Ascending aorta (tissue), 2 donors: Measurements from ENCODE around the gene LAMTOR4. TPM values are rescaled to one million over a fixed set of nuclear protein-coding genes. Genes with fewer than 3 reads are reported as not detected.

Source experiments
- DNase-seq, 2 donors: peaks; one replicate each; pipeline ENCODE4 v3.0.0-alpha.2; 2019; ENCODE audit warnings: low spot score in 2 of 2
- H3K27ac ChIP-seq, 2 donors: fragments of 200-600 bp; sonication (generic); one replicate each; pipeline ENCODE4 v1.5.1; 2016 to 2017; ENCODE audit warnings: mild to moderate bottlenecking in 1 of 2
- H3K27me3 ChIP-seq: fragments of 200-600 bp; sonication (generic); one replicate; pipeline ENCODE4 v1.5.1; 2017
- H3K36me3 ChIP-seq, 2 donors: fragments of 200-600 bp; sonication (generic); one replicate each; pipeline ENCODE4 v1.5.1; 2016
- H3K4me1 ChIP-seq, 2 donors: fragments of 200-600 bp; sonication (generic); one replicate each; pipeline ENCODE4 v1.5.1; 2016 to 2017; ENCODE audit warnings: mild to moderate bottlenecking in 1 of 2
- H3K4me3 ChIP-seq, 2 donors: fragments of 200-600 bp; sonication (generic); one replicate each; pipeline ENCODE4 v1.5.1; 2016 to 2017; ENCODE audit warnings: mild to moderate bottlenecking in 1 of 2
- H3K9me3 ChIP-seq, 2 donors: fragments of 200-600 bp; sonication (generic); one replicate each; pipeline ENCODE4 v1.5.1; 2016
- CTCF ChIP-seq, 3 experiments: fragments of 200-600 bp in 2 of 3; fragments of 450-650 bp in 1 of 3; sonication (generic) in 2 of 3; IDR thresholded peaks; one replicate each; pipeline ENCODE4 v1.5.1; 2016 to 2019; ENCODE audit warnings: antibody characterized with exemption in 3 of 3, mild to moderate bottlenecking in 1 of 3, moderate library complexity in 1 of 3
- intact Hi-C: fragments of 100-400 bp; cut with DNase I; formaldehyde crosslinking; loops from one replicate; pipeline ENCODE4 v1.15.1; 2023
- total RNA-seq: library from RNA; depleted of rRNA; stranded (reverse); fragments of >200 nt; gene quantifications from one replicate; pipeline ENCODE4 v1.1.0, GENCODE V29; 2016

Gene LAMTOR4
- total RNA-seq, 1 donor from 2014 or later = 131 TPM

- no peak for TF ChIP-seq CTCF (IDR thresholded peaks at IDR 0.05)
- no peaks in the 10 kb centered on the region for H3K9me3 ChIP-seq
- no peaks in the 10 kb centered on the region for H3K27me3 ChIP-seq
- no peak overlapping the region for H3K27ac ChIP-seq
- intact Hi-C loops = no loop called here
- no peaks in the 10 kb centered on the region for H3K36me3 ChIP-seq
- H3K4me1 ChIP-seq = no peaks in the 10 kb centered on the region
- H3K4me3 ChIP-seq = no peak overlapping the region
- no peak for DNase-seq
Observed at GRCh38 chr7:100198266-100198665, 49.5 kb downstream of the LAMTOR4 start.

- TF ChIP-seq CTCF (IDR thresholded peaks at IDR 0.05) = no peak
- intact Hi-C loops = no loop called here
- Histone ChIP-seq H3K27me3 (no peaks in the 10 kb centered on the region), H3K36me3 (no peaks in the 10 kb centered on the region), H3K4me1 (no peaks in the 10 kb centered on the region), H3K27ac (no peak overlapping the region), H3K4me3 (no peak overlapping the region), H3K9me3 (no peaks in the 10 kb centered on the region)
- DNase-seq = no peak
Observed at GRCh38 chr7:100200693-100201092, 52.0 kb downstream of the LAMTOR4 start.

Other genes with a start within 250 kb of the LAMTOR4 start
- 12.7 TPM for gene TRIM4, start 229.4 kb upstream of the LAMTOR4 start, total RNA-seq
- gene GJC3, start 219.3 kb upstream of the LAMTOR4 start, total RNA-seq = not detected
- gene AZGP1, start 172.9 kb upstream of the LAMTOR4 start, total RNA-seq = not detected
- gene ZKSCAN1, start 133.3 kb upstream of the LAMTOR4 start, total RNA-seq = 19.9 TPM
- 58.5 TPM for gene ZSCAN21, start 99.1 kb upstream of the LAMTOR4 start, total RNA-seq
- 6.9 TPM for gene ZNF3, start 67.2 kb upstream of the LAMTOR4 start, total RNA-seq
- 18.1 TPM for gene COPS6, start 59.9 kb upstream of the LAMTOR4 start, total RNA-seq
- gene MCM7, start 47.5 kb upstream of the LAMTOR4 start, total RNA-seq = 52.2 TPM
- 29.6 TPM for gene AP4M1, start 47.3 kb upstream of the LAMTOR4 start, total RNA-seq
- 103 TPM for gene TAF6, start 29.6 kb upstream of the LAMTOR4 start, total RNA-seq
- 1.4 TPM for gene CNPY4, start 29.3 kb upstream of the LAMTOR4 start, total RNA-seq
- gene MBLAC1, start 22.0 kb upstream of the LAMTOR4 start, total RNA-seq = not detected
- 22.0 TPM for gene TRAPPC14, start 9.8 kb downstream of the LAMTOR4 start, total RNA-seq
- 3.5 TPM for gene GAL3ST4, start 19.7 kb downstream of the LAMTOR4 start, total RNA-seq
- not detected for gene GPC2, start 28.5 kb downstream of the LAMTOR4 start, total RNA-seq
- gene STAG3, start 29.0 kb downstream of the LAMTOR4 start, total RNA-seq = not detected
- 27.8 TPM for gene PVRIG, start 71.0 kb downstream of the LAMTOR4 start, total RNA-seq
- not detected for gene SPDYE3, start 158.8 kb downstream of the LAMTOR4 start, total RNA-seq
- 67.2 TPM for gene PILRB, start 209.2 kb downstream of the LAMTOR4 start, total RNA-seq
- gene PILRA, start 224.6 kb downstream of the LAMTOR4 start, total RNA-seq = 25.8 TPM